ENCODE results near the gene AMZ1.
"Not testable (repeated sequence)": the region's sequence is repeated elsewhere in the genome, so short reads cannot be mapped to it uniquely, and the experiment has no call there.

Gene AMZ1

GRCh38 chr7:2727206-2727605 lies 39.2 kb downstream of the AMZ1 start:
- DNase-seq (ENCODE audit: low read depth in 2 of 2): not testable (repeated sequence)

GRCh38 chr7:2728316-2729030 lies 40.5 kb downstream of the AMZ1 start:
- no peak for DNase-seq (ENCODE audit: low read depth in 2 of 2)

- no peak for DNase-seq (ENCODE audit: low read depth in 2 of 2)
Measured at GRCh38 chr7:2729031-2729892, 41.3 kb downstream of the AMZ1 start.

GRCh38 chr7:2729893-2730716 lies 42.1 kb downstream of the AMZ1 start:
- no peak for DNase-seq (ENCODE audit: low read depth in 2 of 2)

GRCh38 chr7:2730846-2731770 lies 43.1 kb downstream of the AMZ1 start:
- DNase-seq (ENCODE audit: low read depth in 2 of 2): no peak

- no peak for DNase-seq (ENCODE audit: low read depth in 2 of 2)
Measured at GRCh38 chr7:2732388-2732787, 44.4 kb downstream of the AMZ1 start.

GRCh38 chr7:2732959-2733584 lies 45.1 kb downstream of the AMZ1 start:
- no peak for DNase-seq (ENCODE audit: low read depth in 2 of 2)

GRCh38 chr7:2734084-2734686 lies 46.2 kb downstream of the AMZ1 start:
- DNase-seq (ENCODE audit: low read depth in 2 of 2): no peak

GRCh38 chr7:2734751-2735571 lies 47.0 kb downstream of the AMZ1 start:
- DNase-seq (ENCODE audit: low read depth in 2 of 2): no peak

GRCh38 chr7:2735744-2736143 lies 47.7 kb downstream of the AMZ1 start:
- DNase-seq (ENCODE audit: low read depth in 2 of 2): no peak

- no peak for DNase-seq (ENCODE audit: low read depth in 2 of 2)
Measured at GRCh38 chr7:2736411-2736914, 48.5 kb downstream of the AMZ1 start.

- DNase-seq (ENCODE audit: low read depth in 2 of 2): not testable (repeated sequence)
Measured at GRCh38 chr7:2737005-2737743, 49.2 kb downstream of the AMZ1 start.

GRCh38 chr7:2737771-2738540 lies 50.0 kb downstream of the AMZ1 start:
- DNase-seq (ENCODE audit: low read depth in 2 of 2): no peak

- no peak for DNase-seq (ENCODE audit: low read depth in 2 of 2)
Measured at GRCh38 chr7:2738766-2739549, 51.0 kb downstream of the AMZ1 start.

- not testable (repeated sequence) for DNase-seq (ENCODE audit: low read depth in 2 of 2)
Measured at GRCh38 chr7:2743523-2744185, 55.7 kb downstream of the AMZ1 start.

GRCh38 chr7:2748684-2749083 lies 60.7 kb downstream of the AMZ1 start:
- DNase-seq (ENCODE audit: low read depth in 2 of 2): not testable (repeated sequence)

Measured in stimulated activated CD4-positive, alpha-beta T cell treated with anti-CD3 and anti-CD28 coated beads, Interleukin-1b, Interleukin-23, amount 100 ng/mL, for 1 hour (primary cell).